Measurements from ENCODE around the gene ZFP36L2. TPM values are rescaled to one million over a fixed set of nuclear protein-coding genes. Genes with fewer than 3 reads are reported as not detected.

Gene ZFP36L2, protein sequence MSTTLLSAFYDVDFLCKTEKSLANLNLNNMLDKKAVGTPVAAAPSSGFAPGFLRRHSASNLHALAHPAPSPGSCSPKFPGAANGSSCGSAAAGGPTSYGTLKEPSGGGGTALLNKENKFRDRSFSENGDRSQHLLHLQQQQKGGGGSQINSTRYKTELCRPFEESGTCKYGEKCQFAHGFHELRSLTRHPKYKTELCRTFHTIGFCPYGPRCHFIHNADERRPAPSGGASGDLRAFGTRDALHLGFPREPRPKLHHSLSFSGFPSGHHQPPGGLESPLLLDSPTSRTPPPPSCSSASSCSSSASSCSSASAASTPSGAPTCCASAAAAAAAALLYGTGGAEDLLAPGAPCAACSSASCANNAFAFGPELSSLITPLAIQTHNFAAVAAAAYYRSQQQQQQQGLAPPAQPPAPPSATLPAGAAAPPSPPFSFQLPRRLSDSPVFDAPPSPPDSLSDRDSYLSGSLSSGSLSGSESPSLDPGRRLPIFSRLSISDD
- total RNA-seq, result 100 to 1,000 TPM; 199 to 250 TPM
- long read RNA-seq, transcript ZFP36L2-201 (2 exons, 3,696 nt), result major isoform, 160 of 1,199 reads
- long read RNA-seq, partial matches to known transcripts, result 0 of 1,199 reads
- long read RNA-seq, other reads (novel, unspliced or antisense), result 1,039 of 1,199 reads

DNA sequence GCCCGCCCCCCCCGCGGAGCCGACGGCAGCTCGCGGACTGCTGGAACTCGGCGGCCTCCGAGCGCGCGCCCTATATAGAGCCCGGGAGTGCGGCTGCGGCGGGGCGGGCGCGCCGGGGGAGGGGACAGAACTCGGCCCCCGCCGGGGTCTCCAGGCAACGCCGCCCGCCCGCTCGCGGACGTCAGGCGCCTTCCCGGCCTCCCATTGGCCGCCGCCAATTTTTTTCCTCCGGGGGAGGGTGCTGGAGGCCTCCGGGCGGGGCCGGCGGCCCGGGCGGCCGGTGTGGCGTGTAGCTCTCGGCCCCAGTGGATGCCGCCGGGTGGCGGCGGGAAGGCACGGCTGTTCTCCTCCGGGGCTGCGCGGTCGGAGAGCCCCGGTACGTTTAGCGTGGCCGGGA is at the start of gene ZFP36L2:
Gene ZFP36L2 (minus strand): TSS at position 49 of the 397 bp plus-strand sequence. CDS start 291 bp downstream, outside the sequence.
- ATAC-seq, result peak; percentile 57
- intact Hi-C loops (cut with DNase I, micrococcal nuclease), result loop anchor here in 1 of 2 donors (10.0 kb wide), 3 partner anchors 62 to 202 kb away; no protein-coding TSS in a partner anchor
- DNase-seq, result peak; percentile 96 to 97

GRCh38 chr2:43274721-43275120 is 48.3 kb upstream of the ZFP36L2 start:
- ATAC-seq, result no peak
- DNase-seq, result no peak
- intact Hi-C loops (cut with DNase I, micrococcal nuclease), result no loop called here

DNA sequence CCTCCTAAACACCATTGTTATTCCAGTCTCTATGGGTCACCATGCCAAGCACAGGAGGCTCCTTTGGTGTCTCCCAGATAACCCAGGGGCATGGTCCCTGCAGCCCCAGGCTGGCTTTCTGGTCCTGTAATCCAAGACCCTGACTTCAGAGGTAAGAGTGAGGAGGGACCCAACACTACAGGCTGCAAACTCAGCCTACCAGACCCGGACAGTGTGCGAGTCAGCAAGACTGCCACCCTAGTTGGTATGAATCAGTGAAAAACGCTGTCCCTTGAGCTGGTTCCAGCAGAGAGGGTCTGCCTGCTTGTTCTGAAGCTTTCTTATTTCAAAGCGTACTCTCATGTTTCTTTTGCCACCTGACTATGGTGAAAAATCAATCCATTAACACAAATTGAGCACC is 47.6 kb upstream of the ZFP36L2 start:
- no peak for ATAC-seq
- no peak for DNase-seq
- intact Hi-C loops (cut with DNase I, micrococcal nuclease), result no loop called here

DNA sequence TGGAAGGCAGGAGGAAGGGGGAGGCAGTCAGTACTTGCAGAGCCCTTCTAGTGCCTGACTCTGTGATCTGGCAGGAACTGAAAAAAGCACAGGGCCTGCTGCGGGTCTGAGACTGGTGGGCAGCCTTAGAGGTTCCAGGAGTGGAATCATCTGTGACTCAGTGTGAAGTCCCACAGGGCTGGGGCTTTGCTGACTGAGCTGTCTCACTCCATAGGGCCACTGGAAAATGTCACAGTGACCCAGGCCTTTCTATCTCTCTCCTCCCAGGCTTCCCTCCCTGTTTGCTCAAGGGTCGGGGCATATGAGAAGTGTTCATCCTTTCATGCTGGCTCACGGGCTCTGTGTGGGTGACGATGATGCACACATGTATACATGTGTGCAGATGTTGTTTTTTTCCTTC is 47.1 kb upstream of the ZFP36L2 start:
- DNase-seq, result no peak
- intact Hi-C loops (cut with DNase I, micrococcal nuclease), result no loop called here
- ATAC-seq, result no peak

DNA sequence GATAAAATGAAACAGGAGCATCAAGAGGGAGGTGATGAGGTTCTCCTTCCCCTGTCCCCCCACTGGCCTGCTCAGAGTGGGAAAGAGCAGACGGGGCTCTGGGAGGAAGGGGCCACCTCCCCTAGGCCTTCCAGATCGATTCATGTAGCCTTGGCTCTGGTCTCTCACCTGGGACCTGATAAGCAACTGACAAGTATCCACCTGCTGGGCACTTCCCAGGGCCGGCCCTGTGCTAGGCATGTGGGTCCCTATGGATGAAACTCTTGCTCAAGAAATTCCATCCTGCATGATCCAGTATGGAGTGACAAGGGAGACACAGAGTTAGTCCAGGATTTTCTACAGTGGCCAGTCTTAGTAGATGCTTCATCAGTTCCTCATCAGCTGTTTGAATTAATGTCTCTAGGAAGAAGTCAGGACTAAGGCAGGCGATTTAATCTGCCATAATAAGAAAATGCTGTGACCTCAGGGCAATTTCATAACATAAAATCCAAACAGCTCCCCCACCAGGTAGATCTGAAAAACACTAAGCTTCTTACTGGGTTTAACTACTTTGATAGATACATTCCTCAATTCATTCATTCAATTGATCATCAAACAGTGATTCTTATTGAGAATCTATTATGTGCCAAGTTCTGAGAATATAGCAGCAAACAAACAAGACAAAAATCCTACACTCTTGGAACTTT is 44.7 kb upstream of the ZFP36L2 start:
- DNase-seq (no peak), ATAC-seq (no peak)
- intact Hi-C loops (cut with DNase I, micrococcal nuclease), result no loop called here

DNA sequence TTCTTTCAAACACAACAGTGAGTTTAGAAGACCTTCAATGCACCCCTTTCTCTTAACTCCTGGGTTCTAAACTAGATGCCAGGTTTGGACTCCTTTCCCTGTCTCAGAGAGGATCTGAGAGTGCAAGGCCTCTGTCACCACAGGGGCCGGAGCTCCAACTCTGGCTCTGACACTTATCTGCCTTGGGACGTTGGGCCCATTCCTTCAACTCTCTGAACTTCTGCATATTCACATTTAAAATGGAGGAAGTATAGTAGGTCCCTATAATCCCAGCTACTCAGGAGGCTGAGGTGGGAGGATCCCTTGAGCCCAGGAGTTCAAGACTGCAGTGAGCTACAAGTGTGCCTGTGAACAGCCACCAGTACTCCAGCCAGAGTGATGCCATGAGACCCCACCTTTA is 44.1 kb upstream of the ZFP36L2 start:
- ATAC-seq, result no peak
- intact Hi-C loops (cut with DNase I, micrococcal nuclease), result no loop called here
- DNase-seq, result no peak

DNA sequence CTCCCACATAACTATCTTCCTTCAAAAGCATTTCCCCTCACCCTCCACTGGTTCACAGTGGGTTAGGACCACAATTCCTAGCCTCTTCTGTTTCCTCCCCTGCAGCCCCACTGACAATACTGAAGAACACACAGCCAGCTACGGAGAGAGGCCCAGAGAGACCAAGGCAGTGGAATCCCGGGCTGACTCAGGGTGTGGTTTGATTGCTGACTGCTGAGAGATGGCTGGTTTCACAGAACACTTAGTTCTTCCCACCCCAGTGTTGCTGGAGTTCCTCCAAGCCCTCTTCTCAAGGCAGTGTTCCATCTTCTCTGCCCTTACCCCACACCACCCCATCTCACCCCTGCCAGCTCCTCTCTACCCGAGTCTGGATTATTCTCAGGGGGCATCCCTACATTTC is 43.3 kb upstream of the ZFP36L2 start:
- intact Hi-C loops (cut with DNase I, micrococcal nuclease), result no loop called here
- ATAC-seq, result peak; percentile 54
- peak; percentile 26 to 68 for DNase-seq

DNA sequence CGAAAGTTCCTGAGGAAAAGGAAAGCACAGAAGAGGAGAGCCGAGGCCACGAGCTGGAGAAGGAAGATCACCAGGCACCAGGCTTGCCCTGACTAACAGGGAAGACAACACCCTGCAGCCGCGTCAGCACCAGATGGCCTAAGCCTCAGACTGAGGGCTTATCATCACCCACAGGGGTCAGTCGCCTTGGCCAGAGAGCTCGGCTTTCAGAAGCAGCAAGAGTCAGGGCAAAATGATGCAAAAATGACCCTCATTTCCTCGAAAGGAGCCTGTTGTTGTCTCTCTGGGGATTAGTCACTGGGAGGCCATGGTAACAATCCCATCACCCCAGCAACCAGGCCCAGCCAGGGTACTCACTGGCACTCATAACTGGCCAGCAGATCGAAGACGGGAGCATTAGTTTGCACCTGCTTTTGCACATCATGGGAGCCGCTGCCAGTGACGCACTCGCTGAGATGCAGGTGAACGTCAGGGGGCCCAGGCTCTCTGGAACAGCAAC is 42.7 kb upstream of the ZFP36L2 start:
- ATAC-seq, result peak; percentile 40
- intact Hi-C loops (cut with DNase I, micrococcal nuclease), result no loop called here
- DNase-seq, result peak; percentile 52 to 76

GRCh38 chr2:43268066-43268953 is 41.9 kb upstream of the ZFP36L2 start:
- intact Hi-C loops (cut with DNase I, micrococcal nuclease), result no loop called here
- DNase-seq (no peak), ATAC-seq (no peak)

DNA sequence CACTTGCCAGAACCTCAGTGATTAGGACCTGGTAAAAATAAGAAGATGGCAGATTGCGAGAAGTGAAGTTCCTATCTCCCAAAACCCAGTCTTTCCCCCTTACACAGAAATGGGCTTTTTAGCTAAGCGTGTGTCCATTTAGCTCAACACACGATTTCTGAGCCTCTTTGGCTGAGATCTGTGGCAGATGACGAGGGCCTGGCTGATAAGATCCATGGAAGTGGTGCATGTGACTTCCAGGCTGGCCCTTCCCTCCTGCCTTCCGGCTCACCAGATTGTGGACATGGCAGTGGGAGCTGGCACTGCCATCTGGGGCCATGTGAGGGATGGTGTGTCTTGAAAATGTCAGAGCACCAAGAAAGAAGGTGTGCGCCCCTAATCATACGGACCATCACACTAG is 41.0 kb upstream of the ZFP36L2 start:
- intact Hi-C loops (cut with DNase I, micrococcal nuclease), result no loop called here
- DNase-seq, result no peak
- no peak for ATAC-seq

GRCh38 chr2:43266711-43267111 is 40.3 kb upstream of the ZFP36L2 start:
- DNase-seq (peak; percentile 42 to 48), ATAC-seq (no peak)
- intact Hi-C loops (cut with DNase I, micrococcal nuclease), result no loop called here

DNA sequence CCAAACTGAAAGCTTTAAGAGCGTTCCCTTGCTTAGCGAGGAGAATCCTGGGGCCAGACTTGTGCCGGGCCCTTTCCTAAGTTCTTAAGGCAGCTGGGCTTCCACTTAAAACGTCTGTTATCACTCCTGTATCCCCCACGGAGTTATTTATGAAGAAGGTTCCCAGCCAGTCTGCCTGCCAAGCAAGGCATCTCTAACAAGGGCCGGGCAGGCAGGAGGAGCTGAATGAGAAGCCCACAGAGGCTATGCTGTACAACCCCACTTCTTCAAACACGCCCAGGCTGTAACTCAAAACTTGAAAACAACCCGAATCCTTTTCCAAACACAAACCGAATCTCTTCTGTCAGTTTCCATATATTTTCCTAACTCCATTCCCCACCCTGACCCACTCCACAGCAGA is 39.0 kb upstream of the ZFP36L2 start:
- DNase-seq (peak in 1 of 2 donors; percentile 29), ATAC-seq (no peak)
- intact Hi-C loops (cut with DNase I, micrococcal nuclease), result no loop called here

GRCh38 chr2:43265001-43265400 is 38.6 kb upstream of the ZFP36L2 start:
- intact Hi-C loops (cut with DNase I, micrococcal nuclease), result no loop called here
- ATAC-seq (no peak), DNase-seq (peak in 1 of 2 donors; percentile 41)

DNA sequence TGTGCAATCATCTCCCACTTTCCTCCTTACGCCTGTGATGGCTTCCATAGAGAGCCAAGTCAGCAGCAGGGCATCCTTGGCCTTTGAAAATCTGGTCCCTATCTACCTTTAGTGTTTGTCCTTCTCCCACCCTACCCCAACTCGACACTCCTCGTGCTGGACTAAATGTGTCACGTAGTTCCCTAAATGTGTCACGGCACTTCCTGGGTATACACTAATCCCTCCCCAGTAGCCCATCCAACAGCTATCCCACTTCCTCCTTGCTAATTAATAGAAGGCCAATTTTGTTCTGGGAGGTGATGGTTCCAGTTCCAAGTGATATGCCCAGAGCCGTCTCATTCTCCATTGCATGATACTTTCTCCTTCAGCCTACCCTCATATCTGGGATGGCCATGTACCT is 36.5 kb upstream of the ZFP36L2 start:
- ATAC-seq, result no peak
- intact Hi-C loops (cut with DNase I, micrococcal nuclease), result no loop called here
- no peak for DNase-seq

- ATAC-seq, result no peak
- intact Hi-C loops (cut with DNase I, micrococcal nuclease), result no loop called here
Observed at GRCh38 chr2:43262239-43262638, 35.8 kb upstream of the ZFP36L2 start.

DNA sequence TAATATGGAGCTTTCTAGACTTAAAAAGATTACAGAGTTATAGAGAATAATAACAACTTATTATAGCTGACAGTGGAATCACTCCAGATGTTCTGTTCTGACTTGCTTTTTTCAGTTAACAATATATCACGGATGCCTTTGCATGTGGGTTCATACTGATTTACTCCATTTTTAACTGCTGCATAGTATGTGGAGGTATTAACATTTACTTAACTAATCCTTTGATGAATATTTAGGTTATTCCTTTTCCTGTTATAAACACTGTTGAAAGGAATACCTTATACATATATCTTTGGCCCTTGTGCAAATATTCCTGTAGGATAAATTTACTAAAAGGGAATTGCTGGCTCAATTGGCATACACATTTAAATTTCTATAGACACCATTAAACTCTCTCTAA is 33.1 kb upstream of the ZFP36L2 start:
- DNase-seq, result no peak
- intact Hi-C loops (cut with DNase I, micrococcal nuclease), result no loop called here
- no peak for ATAC-seq

More at GRCh38 chr2:43262239-43262638, 35.8 kb upstream of the ZFP36L2 start:
- no peak for DNase-seq

DNA sequence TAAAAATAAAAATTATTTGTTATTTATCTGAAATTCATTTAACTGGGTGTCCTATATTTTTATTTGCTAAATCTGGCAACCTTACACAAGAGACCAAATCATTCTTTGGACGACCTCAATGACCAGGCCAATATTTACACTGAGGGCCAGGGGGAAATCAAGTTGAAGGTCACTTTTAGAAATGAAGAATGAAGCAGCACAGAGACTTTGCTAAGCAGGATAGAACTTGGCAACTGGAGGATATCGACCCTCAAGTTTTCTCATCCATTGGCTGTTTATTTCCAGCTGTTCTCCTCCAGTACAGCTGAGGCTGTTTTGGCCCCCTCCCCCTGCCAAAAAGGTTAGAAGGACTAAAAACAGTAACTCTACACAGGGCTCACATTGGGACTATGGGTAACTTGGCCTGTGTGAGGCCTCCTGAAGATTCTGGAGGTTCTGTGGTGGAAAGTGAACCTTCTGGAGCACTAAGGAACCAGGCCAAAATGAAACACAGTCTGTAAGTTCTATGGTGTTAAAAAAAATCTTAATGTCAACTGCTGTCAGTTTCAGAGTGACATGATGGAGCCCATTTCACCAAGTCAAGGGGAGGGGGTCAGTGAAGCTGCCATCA is 32.2 kb upstream of the ZFP36L2 start:
- intact Hi-C loops (cut with DNase I, micrococcal nuclease), result no loop called here
- ATAC-seq (no peak), DNase-seq (no peak)

GRCh38 chr2:43255296-43255910 is 29.0 kb upstream of the ZFP36L2 start:
- ATAC-seq, result no peak
- intact Hi-C loops (cut with DNase I, micrococcal nuclease), result no loop called here
- no peak for DNase-seq
